GM12878 (cell line): ENCODE data around the gene SBF2. TPM values are rescaled to one million over a fixed set of nuclear protein-coding genes. Genes with fewer than 3 reads are reported as not detected.

Experiments
- BMI1 ChIP-seq: fragments of 450-650 bp; IDR thresholded peaks from 2 replicates; pipeline ENCODE4 v1.6.1; 2016; ENCODE audit warnings: mild to moderate bottlenecking, moderate library complexity, borderline replicate concordance
- CHD2 ChIP-seq: IDR thresholded peaks from 2 replicates; pipeline ENCODE4 v1.6.1; 2011; ENCODE audit warnings: low read depth, low read length, improper control_type of control experiment, borderline replicate concordance
- FOXK2 ChIP-seq: fragments of 450-650 bp; IDR thresholded peaks from 2 replicates; pipeline ENCODE4 v1.6.1; 2017; ENCODE audit warnings: mild to moderate bottlenecking, moderate library complexity
- HCFC1 ChIP-seq: fragments of 150-350 bp; IDR thresholded peaks from 2 replicates; pipeline ENCODE4 v1.6.1; 2014; ENCODE audit warnings: low read length
- JUNB ChIP-seq: IDR thresholded peaks from 2 replicates; pipeline ENCODE4 v1.6.1; 2016; ENCODE audit warnings: antibody characterized with exemption, mild to moderate bottlenecking
- MTA3 ChIP-seq: IDR thresholded peaks from 2 replicates; pipeline ENCODE4 v1.6.1; 2012; ENCODE audit warnings: low read length, inconsistent platforms, borderline replicate concordance
- NFIC ChIP-seq: IDR thresholded peaks from 2 replicates; pipeline ENCODE4 v1.6.1; 2012; ENCODE audit warnings: low read depth, mild to moderate bottlenecking, inconsistent platforms, low read length, moderate library complexity
- POU2F2 ChIP-seq: IDR thresholded peaks from 3 replicates; pipeline ENCODE4 v1.6.1; 2011; ENCODE audit warnings: low read depth, mild to moderate bottlenecking, low read length, borderline replicate concordance
- RB1 ChIP-seq: fragments of 450-650 bp; formaldehyde crosslinking; IDR thresholded peaks from 2 replicates; pipeline ENCODE4 v1.6.1; 2017; ENCODE audit warnings: mild to moderate bottlenecking, borderline replicate concordance
- SIN3A ChIP-seq: IDR thresholded peaks from 2 replicates; pipeline ENCODE4 v1.6.1; 2012; ENCODE audit warnings: low read depth, low read length, improper control_type of control experiment
- WRNIP1 ChIP-seq: IDR thresholded peaks from 2 replicates; pipeline ENCODE4 v1.6.1; 2011; ENCODE audit warnings: low read depth, low read length, improper control_type of control experiment, borderline replicate concordance
- ZZZ3 ChIP-seq: IDR thresholded peaks from 2 replicates; pipeline ENCODE4 v1.6.1; 2011; ENCODE audit warnings: low read depth; ENCODE audit not compliant: control insufficient read depth, insufficient read length
- polyA plus RNA-seq, 11 experiments: library from polyadenylated mRNA; depleted of rRNA in 4 of 11; unstranded in 6 of 11; stranded (reverse) in 5 of 11; fragments of >200 nt; fragmentation: Nextera tagmentation in 4 of 11; fragmentation: Illumina TruSeq in 1 of 11; extraction: Ambion mirVana in 4 of 11; extraction: Trizol in 1 of 11; gene quantifications; 1 replicate in 1 of 11; 2 replicates in 10 of 11; pipeline versions ENCODE4 v1.2.1 to v1.2.3, GENCODE V29; 2011 to 2016; ENCODE audit warnings: inconsistent platforms in 2 of 11, missing spikeins in 2 of 11, low read depth in 1 of 11
- total RNA-seq, 4 experiments: library from RNA; depleted of rRNA in 3 of 4; stranded (reverse); fragments of >200 nt in 3 of 4; fragmentation: Illumina TruSeq in 1 of 4; extraction: Trizol in 1 of 4; gene quantifications; 2 replicates each; pipeline versions ENCODE4 v1.2.1 to v1.2.3, GENCODE V29; 2013 to 2021
- TF ChIP-seq, protein P1 (sequence below): fragments of 450-650 bp; IDR thresholded peaks from 2 replicates; pipeline ENCODE4 v1.6.1; 2017; ENCODE audit warnings: mild to moderate bottlenecking, moderate library complexity
- TF ChIP-seq, protein P2 (sequence below), 3 experiments: IDR thresholded peaks in 2 of 3; conservative IDR thresholded peaks in 1 of 3; 2 replicates each; pipeline ENCODE4 v1.5.1; 2011; ENCODE audit warnings: low read depth in 3 of 3, low read length in 3 of 3, mild to moderate bottlenecking in 3 of 3, control low read depth in 2 of 3, moderate library complexity in 2 of 3, inconsistent platforms in 1 of 3, mixed read lengths in 1 of 3; ENCODE audit not compliant: control insufficient read depth in 2 of 3, insufficient read depth in 1 of 3; ENCODE audit errors: extremely low read depth in 1 of 3
- TF ChIP-seq, protein P3 (sequence below): fragments of 450-650 bp; IDR thresholded peaks from 2 replicates; pipeline ENCODE4 v1.6.1; 2016; ENCODE audit warnings: mild to moderate bottlenecking, moderate library complexity, borderline replicate concordance
- TF ChIP-seq, protein P4 (sequence below): IDR thresholded peaks from 2 replicates; pipeline ENCODE4 v1.6.1; 2012; ENCODE audit warnings: mild to moderate bottlenecking, low read depth, low read length

SBF2 gene
- total and polyA plus RNA-seq, 10 of the 15 experiments (the other 5 are each of a cell fraction or from before 2014, with no cell fraction given), result 0.24 to 2.3 (median 1.1) TPM

DNA sequence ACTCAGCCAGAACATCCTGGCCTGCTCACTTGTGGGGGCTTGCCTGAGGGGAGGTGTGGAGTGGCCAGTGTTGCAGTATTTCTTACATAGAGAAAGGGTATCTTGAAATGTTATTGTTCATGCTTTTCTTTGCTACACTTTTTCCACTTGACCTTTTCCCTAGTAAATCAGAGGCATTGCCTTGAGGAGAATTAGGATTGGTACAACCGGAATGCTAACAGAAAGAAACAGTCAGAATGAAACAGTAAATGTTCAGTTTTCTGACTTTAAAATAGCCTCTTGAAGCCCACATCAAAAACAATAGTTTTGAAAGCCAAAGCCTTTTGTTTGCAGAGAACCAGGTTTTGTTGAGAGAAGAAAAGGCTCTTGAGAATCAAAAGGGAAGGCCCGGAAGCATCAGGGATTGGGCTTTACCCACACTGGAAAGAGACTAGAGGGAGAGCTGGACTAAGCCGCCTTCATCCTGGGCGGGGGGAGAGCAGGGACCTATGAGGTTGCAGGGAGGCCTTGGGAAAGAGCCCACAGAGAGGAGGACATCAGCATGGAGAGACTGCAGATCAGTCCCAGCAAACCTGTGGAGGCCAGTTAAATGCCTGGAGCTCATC is 23.2 kb upstream of the SBF2 start (continued):
- peak; percentile 82 for TF ChIP-seq JUNB
- TF ChIP-seq, protein P1, sequence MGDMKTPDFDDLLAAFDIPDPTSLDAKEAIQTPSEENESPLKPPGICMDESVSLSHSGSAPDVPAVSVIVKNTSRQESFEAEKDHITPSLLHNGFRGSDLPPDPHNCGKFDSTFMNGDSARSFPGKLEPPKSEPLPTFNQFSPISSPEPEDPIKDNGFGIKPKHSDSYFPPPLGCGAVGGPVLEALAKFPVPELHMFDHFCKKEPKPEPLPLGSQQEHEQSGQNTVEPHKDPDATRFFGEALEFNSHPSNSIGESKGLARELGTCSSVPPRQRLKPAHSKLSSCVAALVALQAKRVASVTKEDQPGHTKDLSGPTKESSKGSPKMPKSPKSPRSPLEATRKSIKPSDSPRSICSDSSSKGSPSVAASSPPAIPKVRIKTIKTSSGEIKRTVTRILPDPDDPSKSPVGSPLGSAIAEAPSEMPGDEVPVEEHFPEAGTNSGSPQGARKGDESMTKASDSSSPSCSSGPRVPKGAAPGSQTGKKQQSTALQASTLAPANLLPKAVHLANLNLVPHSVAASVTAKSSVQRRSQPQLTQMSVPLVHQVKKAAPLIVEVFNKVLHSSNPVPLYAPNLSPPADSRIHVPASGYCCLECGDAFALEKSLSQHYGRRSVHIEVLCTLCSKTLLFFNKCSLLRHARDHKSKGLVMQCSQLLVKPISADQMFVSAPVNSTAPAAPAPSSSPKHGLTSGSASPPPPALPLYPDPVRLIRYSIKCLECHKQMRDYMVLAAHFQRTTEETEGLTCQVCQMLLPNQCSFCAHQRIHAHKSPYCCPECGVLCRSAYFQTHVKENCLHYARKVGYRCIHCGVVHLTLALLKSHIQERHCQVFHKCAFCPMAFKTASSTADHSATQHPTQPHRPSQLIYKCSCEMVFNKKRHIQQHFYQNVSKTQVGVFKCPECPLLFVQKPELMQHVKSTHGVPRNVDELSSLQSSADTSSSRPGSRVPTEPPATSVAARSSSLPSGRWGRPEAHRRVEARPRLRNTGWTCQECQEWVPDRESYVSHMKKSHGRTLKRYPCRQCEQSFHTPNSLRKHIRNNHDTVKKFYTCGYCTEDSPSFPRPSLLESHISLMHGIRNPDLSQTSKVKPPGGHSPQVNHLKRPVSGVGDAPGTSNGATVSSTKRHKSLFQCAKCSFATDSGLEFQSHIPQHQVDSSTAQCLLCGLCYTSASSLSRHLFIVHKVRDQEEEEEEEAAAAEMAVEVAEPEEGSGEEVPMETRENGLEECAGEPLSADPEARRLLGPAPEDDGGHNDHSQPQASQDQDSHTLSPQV, result no peak
- TF ChIP-seq, protein P2, sequence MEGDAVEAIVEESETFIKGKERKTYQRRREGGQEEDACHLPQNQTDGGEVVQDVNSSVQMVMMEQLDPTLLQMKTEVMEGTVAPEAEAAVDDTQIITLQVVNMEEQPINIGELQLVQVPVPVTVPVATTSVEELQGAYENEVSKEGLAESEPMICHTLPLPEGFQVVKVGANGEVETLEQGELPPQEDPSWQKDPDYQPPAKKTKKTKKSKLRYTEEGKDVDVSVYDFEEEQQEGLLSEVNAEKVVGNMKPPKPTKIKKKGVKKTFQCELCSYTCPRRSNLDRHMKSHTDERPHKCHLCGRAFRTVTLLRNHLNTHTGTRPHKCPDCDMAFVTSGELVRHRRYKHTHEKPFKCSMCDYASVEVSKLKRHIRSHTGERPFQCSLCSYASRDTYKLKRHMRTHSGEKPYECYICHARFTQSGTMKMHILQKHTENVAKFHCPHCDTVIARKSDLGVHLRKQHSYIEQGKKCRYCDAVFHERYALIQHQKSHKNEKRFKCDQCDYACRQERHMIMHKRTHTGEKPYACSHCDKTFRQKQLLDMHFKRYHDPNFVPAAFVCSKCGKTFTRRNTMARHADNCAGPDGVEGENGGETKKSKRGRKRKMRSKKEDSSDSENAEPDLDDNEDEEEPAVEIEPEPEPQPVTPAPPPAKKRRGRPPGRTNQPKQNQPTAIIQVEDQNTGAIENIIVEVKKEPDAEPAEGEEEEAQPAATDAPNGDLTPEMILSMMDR (IDR thresholded peaks at IDR 0.05 in 2 of 3, conservative IDR thresholded peaks at IDR 0.05 in 1 of 3; ENCODE audit: control insufficient read depth in 2 of 3, extremely low read depth in 1 of 3, insufficient read depth in 1 of 3, low read depth in 3 of 3, low read length in 3 of 3), result no peak
- TF ChIP-seq NFIC, result peak; percentile 86
- TF ChIP-seq, protein P3, sequence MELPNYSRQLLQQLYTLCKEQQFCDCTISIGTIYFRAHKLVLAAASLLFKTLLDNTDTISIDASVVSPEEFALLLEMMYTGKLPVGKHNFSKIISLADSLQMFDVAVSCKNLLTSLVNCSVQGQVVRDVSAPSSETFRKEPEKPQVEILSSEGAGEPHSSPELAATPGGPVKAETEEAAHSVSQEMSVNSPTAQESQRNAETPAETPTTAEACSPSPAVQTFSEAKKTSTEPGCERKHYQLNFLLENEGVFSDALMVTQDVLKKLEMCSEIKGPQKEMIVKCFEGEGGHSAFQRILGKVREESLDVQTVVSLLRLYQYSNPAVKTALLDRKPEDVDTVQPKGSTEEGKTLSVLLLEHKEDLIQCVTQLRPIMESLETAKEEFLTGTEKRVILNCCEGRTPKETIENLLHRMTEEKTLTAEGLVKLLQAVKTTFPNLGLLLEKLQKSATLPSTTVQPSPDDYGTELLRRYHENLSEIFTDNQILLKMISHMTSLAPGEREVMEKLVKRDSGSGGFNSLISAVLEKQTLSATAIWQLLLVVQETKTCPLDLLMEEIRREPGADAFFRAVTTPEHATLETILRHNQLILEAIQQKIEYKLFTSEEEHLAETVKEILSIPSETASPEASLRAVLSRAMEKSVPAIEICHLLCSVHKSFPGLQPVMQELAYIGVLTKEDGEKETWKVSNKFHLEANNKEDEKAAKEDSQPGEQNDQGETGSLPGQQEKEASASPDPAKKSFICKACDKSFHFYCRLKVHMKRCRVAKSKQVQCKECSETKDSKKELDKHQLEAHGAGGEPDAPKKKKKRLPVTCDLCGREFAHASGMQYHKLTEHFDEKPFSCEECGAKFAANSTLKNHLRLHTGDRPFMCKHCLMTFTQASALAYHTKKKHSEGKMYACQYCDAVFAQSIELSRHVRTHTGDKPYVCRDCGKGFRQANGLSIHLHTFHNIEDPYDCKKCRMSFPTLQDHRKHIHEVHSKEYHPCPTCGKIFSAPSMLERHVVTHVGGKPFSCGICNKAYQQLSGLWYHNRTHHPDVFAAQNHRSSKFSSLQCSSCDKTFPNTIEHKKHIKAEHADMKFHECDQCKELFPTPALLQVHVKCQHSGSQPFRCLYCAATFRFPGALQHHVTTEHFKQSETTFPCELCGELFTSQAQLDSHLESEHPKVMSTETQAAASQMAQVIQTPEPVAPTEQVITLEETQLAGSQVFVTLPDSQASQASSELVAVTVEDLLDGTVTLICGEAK, result no peak
- no peak for TF ChIP-seq ZZZ3
- no peak for TF ChIP-seq POU2F2
- TF ChIP-seq RB1, result no peak
- TF ChIP-seq CHD2, result no peak
- TF ChIP-seq MTA3, result no peak; the same call in 1 of the 2 replicates
- TF ChIP-seq FOXK2, result no peak
- TF ChIP-seq WRNIP1, result no peak
- TF ChIP-seq SIN3A, result no peak
- no peak for TF ChIP-seq HCFC1
- no peak for TF ChIP-seq BMI1
- TF ChIP-seq, protein P4, sequence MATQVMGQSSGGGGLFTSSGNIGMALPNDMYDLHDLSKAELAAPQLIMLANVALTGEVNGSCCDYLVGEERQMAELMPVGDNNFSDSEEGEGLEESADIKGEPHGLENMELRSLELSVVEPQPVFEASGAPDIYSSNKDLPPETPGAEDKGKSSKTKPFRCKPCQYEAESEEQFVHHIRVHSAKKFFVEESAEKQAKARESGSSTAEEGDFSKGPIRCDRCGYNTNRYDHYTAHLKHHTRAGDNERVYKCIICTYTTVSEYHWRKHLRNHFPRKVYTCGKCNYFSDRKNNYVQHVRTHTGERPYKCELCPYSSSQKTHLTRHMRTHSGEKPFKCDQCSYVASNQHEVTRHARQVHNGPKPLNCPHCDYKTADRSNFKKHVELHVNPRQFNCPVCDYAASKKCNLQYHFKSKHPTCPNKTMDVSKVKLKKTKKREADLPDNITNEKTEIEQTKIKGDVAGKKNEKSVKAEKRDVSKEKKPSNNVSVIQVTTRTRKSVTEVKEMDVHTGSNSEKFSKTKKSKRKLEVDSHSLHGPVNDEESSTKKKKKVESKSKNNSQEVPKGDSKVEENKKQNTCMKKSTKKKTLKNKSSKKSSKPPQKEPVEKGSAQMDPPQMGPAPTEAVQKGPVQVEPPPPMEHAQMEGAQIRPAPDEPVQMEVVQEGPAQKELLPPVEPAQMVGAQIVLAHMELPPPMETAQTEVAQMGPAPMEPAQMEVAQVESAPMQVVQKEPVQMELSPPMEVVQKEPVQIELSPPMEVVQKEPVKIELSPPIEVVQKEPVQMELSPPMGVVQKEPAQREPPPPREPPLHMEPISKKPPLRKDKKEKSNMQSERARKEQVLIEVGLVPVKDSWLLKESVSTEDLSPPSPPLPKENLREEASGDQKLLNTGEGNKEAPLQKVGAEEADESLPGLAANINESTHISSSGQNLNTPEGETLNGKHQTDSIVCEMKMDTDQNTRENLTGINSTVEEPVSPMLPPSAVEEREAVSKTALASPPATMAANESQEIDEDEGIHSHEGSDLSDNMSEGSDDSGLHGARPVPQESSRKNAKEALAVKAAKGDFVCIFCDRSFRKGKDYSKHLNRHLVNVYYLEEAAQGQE, result no peak
